ENCODE data around the gene GALNT14.

Gene GALNT14

DNA sequence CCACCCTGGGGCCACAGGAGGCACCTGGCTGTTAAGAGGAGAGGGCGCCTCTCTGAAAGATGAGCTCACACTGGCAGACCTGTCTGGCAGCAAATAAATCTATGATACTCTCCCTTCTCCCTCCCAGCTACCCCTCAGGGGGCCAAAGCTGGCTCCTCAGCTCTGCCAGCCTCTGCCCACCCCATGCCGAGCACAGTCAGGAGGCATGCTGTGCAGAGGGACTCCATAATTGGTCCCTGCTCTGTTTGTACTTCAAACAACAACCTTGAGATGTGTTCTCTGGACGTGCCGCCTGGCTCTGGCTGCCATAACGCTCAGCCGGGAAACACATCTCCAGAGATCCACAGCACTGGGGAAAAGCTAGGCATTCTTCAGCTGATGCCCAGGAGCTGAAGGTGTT lies 126.7 kb downstream of the GALNT14 start:
- no peak for DNase-seq (ENCODE audit: low read depth)

DNA sequence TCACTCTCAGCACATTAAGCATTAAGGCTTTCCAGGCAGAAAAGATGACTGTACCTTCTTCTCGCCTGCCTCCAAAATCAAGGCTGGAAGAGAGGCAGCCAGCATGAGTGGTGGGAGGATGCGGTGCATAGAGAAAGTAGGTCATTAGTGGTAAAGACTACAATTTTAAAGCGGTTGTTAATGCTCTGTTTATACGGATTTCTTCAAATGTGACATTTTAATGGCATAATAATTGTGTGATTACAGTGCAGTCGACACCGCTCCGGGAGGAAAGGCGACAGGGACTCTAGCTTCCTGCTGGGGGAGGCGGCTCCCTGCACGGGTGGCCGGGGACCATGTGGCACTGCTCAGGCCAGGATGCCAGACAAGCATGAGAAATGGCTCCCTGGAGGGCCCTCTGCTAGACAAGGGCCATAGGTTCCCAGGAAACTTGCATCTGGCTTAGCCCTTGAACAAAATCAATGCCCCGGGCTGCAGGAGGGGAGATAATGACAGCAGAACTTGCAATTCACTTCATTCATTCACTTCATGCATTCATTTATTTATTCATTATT lies 129.6 kb downstream of the GALNT14 start:
- DNase-seq (ENCODE audit: low read depth) = no peak

DNA sequence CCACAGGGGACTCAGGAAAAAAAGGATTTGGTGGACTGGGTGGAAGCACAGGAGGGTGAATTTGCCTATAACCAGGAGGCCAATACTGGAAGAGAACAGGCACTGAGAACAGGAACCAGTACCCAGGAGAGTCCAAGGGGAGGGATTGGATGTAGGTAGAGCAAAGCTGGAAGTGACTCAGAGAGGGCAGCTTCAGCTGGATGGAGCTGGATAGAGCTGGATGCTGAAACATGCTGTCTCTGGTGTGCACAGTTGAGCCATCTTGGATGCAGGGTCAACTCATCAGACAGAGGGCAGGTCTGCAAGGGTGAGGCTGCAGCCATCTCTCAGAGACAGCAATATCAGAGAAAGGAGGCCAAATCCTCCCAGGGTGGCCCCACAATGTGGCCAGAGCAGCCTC lies 134.0 kb downstream of the GALNT14 start:
- no peak for DNase-seq (ENCODE audit: low read depth)

DNA sequence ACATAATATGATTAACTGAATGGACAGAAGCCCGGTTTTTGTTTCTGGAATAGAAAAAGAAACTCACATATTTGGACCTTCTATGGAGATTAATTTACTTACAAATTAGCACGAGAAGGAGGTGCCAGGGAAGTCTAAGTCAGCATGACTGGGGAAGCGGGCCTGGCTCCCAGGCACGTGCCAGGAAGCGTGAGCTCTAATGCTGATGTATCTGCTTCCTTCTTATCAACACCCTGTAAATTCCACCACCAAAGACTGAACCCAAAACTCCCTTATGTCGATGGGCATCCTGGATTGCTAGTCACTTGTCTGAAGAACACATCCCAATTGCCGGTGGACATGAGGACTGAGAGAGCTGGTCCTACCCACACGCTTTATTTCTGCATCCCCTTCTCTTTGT lies 134.5 kb downstream of the GALNT14 start:
- DNase-seq (ENCODE audit: low read depth) = no peak

DNA sequence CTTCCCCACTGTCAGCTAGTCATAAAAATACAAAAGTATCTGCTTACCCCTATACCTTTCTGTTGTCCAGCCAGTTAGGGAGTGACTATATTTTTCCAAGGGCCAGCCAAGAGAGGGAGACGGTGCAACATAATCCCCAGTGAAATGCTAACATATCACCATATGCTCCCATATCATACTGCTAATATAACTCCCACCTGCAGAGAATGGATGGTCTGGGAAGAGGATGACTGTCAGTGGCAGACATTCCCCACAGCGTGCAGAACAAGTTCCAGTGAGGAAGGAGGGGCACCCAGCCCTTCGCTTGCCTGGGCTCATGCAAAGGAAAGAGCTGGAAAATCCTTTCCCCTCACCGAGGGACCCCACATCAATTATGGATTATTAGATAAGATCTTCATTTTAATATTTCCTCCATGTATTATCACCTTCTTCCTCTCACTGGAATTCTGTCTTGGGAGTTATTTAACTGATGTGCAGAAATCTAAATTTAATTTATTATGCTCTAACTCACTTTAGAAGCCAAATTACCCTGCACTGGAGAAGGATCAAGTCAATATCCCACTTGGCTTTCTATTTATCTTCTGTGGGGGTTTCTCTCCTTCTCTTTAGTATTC lies 135.6 kb downstream of the GALNT14 start:
- DNase-seq (ENCODE audit: low read depth) = no peak

DNA sequence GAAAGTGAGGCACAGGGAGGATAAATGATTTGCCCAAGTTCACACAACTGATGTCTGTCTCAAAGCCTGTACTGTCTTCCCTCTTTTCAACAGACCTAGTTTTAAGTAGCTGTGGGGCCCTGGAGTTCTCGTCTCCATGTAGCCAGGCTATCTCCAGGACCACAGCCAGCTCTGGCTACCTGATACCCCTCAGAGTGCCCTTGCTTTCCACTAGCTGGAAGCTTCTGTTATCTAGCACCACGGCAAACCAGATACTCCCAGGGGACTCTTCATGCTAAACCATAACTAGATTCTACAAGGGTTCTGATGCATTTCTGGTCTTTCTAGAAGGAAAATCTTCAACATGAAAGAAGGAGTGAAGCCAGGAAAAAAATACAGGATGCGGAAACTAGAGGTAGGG lies 137.3 kb downstream of the GALNT14 start:
- DNase-seq (ENCODE audit: low read depth) = no peak

DNA sequence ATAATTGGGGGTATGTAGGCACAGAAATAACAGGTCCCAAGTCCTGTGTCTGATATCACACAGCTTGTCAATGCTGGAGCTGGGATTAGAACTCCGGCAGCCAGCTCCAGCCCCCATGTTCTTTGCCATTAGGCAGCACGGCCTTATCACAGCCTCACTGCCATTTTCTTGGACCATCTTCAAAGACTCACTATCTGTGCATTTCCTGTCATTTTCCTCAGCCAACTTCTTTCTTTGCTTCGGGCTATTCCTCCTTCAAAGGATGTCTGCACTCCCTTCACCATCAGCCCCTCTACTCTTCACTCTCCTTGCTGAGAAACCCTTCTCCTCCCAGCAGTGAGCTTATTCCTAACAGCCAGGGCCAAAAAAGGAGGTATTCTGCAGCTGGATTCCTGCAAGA lies 139.6 kb downstream of the GALNT14 start:
- DNase-seq (ENCODE audit: low read depth) = no peak

DNA sequence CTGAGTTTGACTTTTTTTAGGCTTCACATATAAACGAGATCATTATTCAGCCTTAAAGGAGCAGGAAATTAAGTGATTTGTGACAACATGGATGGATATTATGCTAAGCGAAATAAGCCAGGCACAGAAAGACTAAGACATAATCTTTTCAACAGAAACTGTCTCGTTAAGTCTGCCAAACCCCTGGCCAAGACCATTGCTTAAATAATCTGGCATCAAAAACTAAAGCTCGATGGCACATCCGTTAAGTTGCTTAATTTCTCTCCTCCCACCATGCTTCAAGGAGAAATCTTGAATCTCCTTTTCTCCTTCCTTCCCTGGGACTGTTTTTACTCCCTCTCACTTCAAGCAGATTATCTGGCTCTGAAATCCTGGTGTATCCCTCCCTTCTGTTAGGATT lies 140.3 kb downstream of the GALNT14 start:
- no peak for DNase-seq (ENCODE audit: low read depth)

DNA sequence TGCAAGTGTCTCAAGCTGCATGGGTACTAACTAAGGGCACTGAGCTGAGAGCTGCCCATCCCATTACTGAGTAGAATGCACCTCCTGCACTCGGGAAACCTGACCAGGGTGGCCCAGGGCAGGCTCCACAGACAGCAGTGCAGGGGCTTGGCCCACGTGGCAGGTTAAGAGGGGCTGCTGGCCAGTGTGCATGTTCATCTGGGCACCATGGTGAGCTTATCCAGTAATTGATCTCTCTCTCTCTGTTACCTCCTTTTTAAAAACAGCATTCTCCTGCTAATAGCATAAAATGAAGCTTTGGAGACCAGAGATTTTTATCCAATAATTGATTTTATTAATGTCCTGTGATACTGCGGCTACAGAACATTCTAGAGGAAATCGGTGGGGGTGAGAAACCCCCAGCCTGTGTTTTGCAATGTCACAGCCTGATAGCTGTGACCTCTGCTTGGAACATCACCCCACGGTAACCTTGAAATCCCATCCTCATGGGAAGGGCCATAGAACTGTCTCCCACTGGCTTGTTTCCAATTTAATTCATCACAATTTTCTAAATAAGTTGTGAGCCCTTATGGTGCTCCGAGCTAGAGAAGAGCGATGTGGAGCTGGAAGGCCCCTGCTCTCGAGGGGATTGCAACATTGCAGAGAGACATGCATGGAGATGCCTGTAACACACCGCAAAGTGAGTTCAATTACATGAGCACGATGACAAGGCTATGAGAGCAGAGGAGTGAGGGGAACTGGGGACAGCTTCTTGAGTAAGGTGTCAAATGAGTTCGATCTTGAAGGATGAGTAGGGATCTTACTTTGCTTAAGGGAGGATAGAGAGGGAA lies 143.8 kb downstream of the GALNT14 start:
- DNase-seq (ENCODE audit: low read depth) = no peak

DNA sequence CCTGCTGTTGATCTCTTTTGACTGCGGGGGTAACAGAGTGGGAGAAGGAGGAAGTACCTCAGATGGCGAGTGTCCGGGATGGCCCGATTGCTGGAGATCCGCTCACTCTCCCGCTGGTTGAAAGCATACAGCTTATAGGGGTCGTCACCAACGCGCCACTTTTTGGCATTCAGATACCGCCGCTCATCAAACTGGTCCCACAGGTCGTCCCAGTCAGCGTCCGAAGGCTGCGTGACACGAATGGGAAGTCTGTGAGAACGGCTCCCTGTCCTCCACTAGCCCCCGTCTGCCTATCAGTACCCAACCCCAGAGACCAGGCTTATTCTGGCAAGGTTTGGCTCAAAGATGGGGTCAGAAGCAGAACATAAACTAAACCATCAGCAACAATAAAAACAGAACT lies 145.5 kb downstream of the GALNT14 start:
- no peak for DNase-seq (ENCODE audit: low read depth)

DNA sequence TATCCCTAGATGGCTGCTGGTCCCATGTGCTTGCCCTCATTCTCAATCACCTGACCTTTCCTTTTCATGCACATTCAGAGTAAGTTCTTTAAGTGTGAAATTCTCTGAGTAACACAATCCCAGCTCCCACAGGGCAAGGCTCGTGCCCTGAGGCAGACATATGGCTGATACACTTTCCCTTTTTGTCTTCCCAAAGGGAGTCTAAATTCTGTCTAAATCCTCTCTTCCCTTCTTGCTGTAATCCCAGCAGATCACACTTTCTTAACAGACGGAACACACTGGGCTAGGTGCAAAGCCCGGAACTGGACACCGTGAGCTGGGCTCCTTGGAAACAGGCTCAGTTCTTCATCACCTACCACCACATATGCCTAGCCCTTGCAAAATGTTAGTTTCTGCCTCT lies 147.6 kb downstream of the GALNT14 start:
- no peak for DNase-seq (ENCODE audit: low read depth)

DNA sequence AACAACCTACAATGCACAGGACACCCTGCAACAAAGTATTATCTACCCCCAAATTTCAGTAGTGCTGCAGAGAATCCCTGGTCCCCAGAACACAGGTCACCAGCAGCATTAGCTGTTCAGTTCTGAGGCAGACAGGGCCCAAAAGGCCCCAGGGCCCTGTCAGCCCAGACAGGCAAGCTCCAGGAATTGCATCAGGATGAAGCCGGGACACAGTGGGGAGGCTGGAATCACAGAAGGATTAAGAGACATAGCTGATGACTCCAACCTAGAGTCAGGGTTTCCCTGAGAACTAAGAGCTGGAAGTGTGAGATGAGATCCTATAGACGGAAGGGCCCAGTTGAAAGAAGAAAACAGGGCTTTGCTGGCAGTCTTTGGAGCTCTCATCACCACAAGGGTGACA lies 148.1 kb downstream of the GALNT14 start:
- DNase-seq (ENCODE audit: low read depth) = no peak

DNA sequence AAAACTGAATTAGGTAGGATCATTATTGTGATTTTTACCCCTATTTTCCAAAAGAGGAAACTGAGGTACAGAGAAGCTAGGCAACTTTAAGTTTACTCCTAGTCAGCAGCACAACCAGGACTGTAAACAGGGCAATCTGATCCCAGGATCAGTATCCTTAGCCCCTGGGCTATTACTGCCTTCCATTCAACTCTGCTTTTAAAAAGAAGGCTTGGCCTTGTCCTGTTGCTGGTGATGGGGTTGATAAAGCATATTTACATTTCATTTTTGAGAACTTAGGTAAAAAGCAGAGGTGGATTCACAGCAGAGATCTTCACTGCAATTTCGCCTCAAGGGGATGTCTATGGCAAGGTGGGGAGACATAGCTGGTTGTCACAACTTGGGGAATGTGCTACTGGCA lies 148.5 kb downstream of the GALNT14 start:
- DNase-seq (ENCODE audit: low read depth) = no peak

DNA sequence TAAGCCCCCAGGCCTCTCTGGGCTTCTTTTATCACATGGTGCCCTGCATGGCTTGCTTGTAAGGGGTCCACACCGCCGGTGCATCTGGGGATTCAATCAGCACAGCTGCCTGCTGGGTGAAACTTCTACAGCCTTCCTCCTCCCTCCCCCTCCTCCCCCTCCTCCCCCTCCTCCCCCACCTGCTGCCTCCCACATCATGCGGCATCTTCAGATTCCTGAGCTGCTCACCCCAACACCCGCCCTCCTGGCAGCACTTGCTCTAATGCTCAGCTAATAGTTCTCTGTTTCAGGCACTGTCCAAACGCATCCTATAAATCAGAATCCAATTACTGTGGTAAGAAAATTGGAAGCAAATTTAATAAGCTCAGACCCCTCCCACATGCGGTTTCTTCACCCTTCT lies 150.7 kb downstream of the GALNT14 start:
- no peak for DNase-seq (ENCODE audit: low read depth)

DNA sequence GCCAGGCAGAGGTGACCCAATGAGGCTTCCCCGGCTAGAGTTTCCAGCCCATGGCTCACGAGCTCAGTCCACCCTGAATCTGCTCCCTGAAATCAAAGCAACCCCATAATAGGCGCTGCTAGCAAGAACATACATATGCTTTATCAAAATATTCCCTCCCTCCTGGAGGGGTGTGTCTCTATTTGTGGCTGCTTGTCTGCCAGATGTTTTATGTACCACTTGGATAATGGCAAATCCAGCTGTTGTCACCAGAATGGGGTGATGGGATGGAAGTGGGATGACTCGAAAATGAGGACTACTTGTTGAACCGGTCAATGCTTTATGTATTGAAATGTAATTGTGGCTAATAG lies 152.0 kb downstream of the GALNT14 start:
- no peak for DNase-seq (ENCODE audit: low read depth)

DNA sequence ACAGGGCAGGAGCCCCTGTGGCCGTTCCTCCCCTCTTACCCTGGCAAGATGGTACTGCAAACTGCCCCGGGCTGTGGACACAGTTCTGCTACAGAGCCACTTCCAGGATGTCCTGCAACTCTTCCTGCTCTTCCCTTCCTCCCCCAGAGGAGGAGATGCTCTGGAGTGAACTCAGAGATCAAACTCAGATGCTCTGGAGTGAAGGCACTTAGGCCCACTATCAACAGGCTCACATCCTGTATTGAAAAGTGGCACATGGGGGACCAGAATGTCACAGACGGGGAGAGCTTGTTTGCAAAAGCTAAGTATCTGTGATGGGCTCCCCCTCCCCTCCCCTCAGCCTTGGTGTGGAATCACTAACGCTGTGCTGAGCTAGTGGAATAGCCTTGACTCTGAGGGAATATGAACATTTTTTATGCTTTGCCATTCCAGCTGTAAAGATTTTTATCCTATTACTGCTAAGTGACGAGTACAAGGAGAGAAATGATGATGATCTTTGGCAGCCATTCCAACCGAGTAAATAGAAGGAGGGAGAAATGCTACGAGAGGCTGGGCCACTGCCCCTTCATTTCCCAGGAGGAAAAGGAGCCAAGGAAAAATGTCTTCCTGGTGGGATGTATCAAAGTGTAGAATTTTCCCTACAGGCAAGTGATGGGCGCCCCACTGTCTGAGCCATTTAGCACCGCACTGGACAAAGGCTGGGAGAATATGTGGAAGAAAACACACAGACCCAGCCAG lies 152.6 kb downstream of the GALNT14 start:
- DNase-seq (ENCODE audit: low read depth) = no peak

DNA sequence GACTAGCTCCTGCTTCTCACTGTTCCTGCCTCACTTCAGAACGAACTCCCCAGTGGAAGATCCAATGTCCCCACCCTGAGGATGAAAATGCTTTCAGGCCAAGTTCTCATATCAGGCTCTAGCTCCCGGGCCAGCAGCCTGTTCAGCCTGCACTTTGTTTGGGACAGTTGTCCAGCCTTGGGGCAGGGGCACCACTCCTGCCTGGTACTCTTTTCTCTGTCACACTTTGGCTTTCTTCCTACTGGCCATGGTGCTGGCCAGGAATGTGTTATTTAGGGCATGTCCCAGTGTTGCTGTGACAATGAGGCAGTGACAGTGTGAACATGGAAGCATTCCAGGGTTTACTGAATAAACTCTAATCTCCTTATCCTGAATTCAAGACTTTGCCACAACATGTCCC lies 154.1 kb downstream of the GALNT14 start:
- no peak for DNase-seq (ENCODE audit: low read depth)

DNA sequence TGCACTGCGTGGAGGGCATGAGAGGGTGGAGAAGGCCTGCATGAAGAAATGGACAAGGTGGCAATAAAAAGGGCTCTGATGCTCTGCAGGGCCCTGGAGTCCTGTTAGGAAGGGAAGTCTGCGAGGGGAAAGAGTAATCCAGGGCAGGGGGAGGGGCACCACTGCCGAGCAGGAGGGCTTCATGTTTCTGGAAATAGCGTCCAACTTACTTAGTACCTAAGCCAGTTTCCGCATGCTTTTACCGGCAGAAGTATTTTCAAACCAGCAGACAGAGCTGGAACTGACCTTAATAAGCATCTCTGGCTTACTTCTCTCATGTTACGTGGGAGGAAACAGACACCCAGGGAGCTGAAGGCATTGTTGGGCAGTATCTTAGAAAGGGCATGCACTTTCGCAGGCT lies 156.7 kb downstream of the GALNT14 start:
- DNase-seq (ENCODE audit: low read depth) = no peak

DNA sequence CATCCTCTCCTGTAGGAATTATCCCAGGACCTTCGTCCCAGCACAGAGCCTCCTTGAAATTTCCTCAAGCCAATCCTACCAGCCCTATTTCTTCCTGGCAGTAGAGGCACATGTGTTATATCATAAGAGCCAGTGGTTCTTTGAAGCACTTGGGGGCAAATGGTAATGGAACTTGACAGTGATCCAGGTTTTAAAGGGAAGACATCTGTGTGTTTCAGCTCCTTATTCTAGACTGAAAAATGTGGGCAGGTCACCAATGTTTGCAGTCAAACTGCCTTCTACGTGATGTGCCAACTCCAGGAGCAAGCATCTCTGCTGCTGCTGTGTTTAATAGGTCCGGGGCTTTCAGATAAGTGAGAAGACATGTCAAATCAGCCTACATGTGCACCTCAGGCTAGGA lies 157.1 kb downstream of the GALNT14 start:
- DNase-seq (ENCODE audit: low read depth) = no peak

DNA sequence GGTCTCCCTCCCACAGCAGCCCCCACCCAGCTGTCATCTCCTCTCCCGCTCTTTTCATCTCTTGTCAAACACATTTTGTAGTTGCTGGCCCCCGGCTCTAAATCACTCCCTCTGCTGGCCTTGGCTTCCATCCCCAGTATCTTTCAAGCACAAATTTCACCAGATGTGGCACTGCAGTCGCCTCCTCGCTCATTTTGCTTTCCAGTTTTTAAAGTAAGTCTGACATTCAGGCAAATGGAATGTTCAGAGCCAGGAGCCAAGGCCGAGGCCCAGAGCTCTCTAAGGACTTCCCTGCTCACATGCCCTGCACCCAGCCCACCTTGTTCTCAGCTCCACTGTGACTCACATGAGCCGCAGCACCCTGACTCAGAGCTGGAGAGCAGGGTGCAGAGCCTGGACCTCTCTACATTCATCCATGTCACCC lies 158.4 kb downstream of the GALNT14 start:
- no peak for DNase-seq (ENCODE audit: low read depth)

DNA sequence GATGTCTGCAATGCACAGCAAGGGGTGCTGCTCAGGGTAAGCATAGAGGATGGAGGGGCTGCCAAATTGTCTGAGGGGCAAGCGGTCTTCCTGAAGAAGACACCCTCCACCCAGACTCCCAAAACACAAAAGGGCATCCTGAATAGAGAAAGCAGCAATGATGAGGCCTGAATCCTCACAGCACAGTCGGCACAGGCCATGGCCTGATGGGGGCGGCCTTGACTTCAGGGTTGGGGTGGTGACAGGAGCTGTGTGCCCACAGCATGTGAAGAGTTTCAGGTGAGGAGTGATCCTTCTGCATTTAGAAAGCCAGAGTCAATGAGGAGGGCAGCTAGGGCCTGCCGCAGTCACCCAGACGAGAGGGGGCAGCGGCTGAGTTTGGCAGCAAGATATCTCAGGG lies 159.4 kb downstream of the GALNT14 start:
- no peak for DNase-seq (ENCODE audit: low read depth)

DNA sequence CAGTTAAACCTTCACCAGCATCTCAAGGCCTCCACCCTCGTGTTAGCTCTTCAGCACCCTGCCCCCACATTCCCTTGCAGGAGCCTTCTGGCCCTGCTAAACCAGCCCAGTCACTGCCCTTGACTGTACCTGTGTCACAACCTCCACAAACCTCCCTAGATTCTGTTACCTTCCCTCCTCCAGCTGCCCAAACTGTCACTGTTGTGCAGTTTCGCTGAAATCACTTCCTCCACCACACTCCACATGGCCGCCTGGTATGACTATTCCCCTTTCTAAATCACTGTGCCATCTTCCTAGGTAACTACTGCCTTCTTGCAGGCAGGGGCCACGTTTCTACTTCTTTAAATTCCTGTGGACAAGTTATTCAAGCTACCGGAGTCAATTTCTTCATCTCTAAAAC lies 160.2 kb downstream of the GALNT14 start:
- no peak for DNase-seq (ENCODE audit: low read depth)

DNA sequence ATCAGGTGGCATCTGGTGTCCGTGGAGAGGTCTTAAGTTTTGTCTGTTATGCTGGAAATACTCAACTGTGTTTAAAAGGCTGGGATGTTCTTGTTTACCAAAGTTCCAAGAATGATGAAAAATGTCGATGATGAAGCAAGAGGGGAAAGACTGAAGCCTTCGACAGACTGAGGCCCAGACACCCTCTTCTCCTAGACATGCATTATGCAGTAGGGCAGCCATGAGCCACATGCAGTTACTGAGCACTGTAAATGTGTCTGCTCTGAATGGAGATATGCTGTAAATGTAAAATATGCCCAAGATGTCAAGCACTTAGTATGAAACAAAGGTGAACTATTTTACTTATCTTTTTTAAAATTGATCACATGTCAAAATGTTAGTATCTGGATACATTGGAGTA lies 163.1 kb downstream of the GALNT14 start:
- no peak for DNase-seq (ENCODE audit: low read depth)
